HG03342 (cell line): ENCODE measurements around the gene NUP214.
"Not testable (repeated sequence)": the region's sequence is repeated elsewhere in the genome, so short reads cannot be mapped to it uniquely, and the experiment has no call there.

Source experiments
- ATAC-seq: cut with Tn5 transposase; IDR thresholded peaks from one replicate; pipeline ENCODE4 v1.9.1; 2021; ENCODE audit warnings: mild to moderate bottlenecking, moderate library complexity; ENCODE audit not compliant: unreplicated experiment

NUP214 gene

DNA sequence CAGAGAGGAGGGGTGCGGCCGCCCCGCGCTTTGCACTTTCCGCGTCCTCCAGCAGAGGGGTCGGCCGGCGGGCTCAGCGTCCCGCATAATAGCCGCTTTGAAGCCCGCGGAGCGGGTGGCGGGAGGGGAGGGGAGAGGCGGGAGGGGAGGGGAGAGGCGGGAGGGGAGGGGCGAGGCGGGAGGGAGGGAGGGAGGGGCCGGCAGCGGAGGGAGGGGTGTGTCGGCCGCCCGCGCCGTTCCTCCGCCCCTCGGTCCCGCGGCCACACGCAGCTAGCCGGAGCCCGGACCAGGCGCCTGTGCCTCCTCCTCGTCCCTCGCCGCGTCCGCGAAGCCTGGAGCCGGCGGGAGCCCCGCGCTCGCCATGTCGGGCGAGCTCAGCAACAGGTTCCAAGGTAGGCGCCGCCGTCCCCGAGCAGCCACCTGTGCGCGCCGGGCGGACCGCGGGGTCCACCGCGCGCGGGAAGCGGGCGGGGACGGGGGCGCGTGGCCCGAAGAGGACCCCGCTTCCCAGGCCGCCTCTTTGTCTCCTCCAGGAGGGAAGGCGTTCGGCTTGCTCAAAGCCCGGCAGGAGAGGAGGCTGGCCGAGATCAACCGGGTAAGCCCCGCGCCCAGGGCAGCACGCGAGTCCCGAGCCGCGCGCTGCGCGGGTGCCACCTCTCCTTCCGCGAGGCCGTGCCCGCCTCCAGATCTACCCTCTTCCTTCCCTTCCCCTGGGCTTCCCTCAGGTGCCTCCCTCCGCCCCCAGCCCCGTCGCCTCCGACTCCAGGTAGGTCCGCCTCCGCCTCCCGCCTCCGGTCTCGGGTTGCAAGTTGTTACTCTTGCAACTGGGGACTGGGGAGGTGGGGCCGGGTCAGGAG, 28.9 kb upstream of the NUP214 start, which contains the start of gene AIF1L:
Gene AIF1L, plus strand, starts transcription at position 263 of the 857 bp plus-strand sequence. Its CDS starts 99 bp downstream, at position 362.
- ATAC-seq = no peak

- no peak for ATAC-seq
Observed at GRCh38 chr9:131097126-131097947, 28.0 kb upstream of the NUP214 start.

- ATAC-seq = no peak
Observed at GRCh38 chr9:131097948-131098278, 27.5 kb upstream of the NUP214 start.

GRCh38 chr9:131098391-131099101, 26.8 kb upstream of the NUP214 start:
- no peak for ATAC-seq

DNA sequence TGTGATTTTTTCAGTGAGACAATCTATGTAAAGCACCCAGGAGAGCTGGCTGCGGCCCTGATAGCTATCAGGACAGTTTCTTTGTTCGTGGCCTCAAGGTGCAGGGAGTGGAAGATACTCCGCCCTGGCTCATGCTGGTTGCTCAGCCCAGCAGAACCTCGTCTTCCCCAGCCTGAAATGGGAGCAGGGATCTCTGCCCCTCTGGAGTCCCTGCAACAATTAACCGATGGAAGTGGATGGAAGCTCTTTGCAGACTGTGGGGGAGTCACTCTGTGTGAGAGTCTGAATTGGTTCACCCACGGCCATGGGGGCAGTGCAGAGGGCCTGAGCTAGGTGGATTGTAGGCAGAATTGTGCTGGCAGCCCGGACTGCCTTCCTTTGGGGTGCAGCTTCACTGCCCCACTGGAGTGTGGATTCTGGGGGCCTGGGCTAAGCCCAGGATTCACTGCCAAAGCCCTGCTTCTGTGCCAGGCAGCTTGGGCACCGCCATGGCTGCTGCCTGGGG, 26.2 kb upstream of the NUP214 start:
- no peak for ATAC-seq

DNA sequence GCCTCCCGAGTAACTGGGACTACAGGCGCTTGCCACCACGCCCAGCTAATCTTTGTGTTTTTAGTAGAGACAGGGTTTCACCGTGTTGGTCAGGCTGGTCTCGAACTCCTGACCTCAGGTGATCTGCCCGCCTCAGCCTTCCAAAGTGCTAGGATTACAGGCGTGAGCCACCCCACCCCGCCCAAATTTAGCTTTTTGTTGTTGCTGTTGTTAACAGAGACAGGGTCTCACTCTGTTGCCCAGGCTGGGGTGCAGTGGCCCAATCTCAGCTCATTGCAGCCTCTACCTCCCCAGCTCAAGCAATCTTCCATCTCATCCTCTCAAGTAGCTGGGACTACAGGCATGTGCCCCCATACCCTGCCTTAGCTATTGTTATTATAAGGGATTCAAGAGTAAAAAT, 25.5 kb upstream of the NUP214 start:
- not testable (repeated sequence) for ATAC-seq

DNA sequence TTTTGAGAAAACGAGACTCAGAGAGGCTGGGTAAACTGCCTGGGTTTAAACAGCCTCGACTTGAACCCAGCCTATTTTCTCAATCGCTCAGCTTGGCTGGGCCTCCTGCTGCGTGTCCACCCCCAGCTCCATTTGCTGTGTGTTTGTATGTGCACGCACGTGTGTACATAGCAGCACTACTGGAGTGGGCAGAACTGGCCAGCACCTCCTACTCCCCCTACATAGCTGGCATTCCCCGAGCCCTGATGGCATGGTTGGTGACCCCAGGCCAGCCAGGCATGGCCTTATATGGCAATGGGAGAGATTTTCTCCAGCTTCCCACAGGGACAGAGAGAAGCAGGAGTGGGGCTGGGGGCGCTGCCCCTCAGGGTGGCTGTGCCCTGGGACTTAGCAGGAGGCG, 24.9 kb upstream of the NUP214 start:
- ATAC-seq = no peak

DNA sequence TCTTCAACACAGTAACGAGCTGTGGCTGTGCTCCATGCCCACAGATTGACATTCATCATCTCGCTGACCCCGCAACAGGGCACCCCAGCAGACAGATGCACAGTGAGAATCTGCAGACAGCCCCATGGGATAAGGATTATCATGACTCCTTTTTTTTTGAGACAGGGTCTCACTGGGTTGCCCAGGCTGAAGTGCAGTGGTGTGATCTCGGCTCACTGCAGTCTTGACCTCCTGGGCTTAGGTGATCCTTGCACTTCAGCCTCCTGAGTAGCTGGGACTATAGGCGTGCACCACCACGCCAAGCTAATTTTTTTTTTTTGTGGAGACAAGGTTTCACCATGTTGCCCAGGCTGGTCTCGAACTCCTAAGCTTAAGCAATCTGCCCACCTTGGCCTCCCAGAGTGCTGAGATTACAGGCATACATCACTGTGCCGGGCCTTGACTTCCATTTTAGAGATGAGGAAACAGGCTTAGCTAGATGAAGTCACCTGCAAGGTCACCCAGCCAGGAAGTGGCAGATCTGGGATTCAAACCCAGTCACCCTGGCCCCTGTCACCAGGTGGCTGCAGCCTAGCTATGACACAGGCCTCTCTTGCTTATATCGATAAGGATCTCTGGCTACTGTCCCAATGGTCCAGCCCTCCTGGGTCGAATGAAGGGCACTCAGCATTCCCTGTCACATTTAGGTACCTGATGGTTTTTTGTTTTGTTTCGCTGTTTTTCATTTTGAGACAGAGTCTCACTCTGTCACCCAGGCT, 24.0 kb upstream of the NUP214 start:
- no peak for ATAC-seq

DNA sequence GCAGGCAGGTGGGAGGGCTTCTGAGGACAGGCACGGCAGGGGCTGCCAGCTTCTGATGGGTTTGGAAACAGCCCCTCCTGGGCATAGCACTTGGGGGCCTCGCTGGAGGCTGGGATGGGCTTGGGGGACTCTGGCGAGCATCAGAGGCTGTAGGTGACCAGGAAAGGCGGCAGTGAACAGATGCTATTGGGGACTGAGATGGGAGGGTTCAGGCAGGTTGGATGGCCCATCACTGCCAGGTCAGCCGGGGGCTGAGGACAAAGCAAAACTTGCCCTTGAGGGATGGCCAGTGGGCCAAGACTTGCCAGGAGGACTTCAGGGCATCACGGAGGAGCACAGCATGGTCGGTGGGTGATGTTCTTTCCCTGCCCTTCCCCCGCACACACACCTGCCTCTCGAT, 22.4 kb upstream of the NUP214 start:
- no peak for ATAC-seq

- no peak for ATAC-seq
Observed at GRCh38 chr9:131103535-131103934, 21.9 kb upstream of the NUP214 start.

DNA sequence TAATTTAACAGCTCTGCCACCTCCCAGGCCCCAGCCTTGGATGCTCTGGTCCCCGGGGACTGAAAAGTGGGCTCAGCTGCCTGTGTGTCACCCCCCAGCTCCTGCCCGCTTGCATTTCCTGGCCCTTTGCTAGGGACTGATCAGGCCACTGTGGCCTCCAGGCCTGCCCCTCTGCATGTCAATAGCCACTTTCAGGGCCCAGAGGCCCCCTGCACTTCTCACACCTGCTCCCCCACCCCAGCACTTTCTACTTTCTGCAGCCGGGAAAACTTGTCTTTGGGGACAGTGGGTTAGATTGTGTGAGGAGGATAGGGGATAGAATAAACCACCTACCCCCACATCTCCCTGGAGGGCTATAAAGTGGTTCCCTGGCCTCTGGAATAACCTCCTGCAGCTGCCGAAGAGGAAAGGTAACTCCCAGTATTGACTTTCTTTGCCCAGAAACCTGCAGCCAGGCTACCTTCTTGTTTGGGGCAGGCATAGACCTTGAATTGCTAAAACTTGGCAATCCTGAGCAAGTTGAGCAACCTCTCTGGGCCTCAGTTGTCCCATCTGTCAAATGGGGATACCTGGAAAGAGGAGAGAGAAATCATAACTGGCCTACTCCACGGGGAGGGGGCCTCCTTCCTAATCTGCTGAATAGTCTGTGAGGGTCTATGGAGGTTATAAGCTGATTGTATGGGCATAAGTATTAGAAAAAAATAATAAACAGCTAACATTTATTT, 21.2 kb upstream of the NUP214 start:
- no peak for ATAC-seq

GRCh38 chr9:131105952-131106351, 19.4 kb upstream of the NUP214 start:
- no peak for ATAC-seq

DNA sequence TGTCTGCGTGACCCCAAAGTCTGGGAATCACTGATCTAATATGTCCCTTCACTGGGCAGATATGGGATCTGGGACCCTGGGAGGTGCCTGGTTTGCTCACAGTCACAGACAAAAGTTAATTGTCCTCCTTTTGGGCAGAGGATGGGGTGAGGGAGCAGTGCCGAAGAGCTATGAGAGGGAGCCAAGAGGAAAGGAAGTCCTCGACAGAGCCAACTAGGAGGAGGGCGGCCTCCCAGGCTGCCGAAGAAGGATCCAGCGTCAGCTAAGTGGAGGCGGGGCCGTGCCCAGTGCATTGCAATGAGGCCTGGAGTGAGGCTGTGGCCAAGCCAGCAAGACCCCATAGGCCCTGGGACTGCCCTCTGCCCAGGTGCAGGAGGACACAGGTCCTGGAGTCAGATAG, 17.6 kb upstream of the NUP214 start:
- no peak for ATAC-seq

GRCh38 chr9:131111186-131111853, 14.1 kb upstream of the NUP214 start:
- no peak for ATAC-seq

- no peak for ATAC-seq
Observed at GRCh38 chr9:131111854-131112311, 13.5 kb upstream of the NUP214 start.

DNA sequence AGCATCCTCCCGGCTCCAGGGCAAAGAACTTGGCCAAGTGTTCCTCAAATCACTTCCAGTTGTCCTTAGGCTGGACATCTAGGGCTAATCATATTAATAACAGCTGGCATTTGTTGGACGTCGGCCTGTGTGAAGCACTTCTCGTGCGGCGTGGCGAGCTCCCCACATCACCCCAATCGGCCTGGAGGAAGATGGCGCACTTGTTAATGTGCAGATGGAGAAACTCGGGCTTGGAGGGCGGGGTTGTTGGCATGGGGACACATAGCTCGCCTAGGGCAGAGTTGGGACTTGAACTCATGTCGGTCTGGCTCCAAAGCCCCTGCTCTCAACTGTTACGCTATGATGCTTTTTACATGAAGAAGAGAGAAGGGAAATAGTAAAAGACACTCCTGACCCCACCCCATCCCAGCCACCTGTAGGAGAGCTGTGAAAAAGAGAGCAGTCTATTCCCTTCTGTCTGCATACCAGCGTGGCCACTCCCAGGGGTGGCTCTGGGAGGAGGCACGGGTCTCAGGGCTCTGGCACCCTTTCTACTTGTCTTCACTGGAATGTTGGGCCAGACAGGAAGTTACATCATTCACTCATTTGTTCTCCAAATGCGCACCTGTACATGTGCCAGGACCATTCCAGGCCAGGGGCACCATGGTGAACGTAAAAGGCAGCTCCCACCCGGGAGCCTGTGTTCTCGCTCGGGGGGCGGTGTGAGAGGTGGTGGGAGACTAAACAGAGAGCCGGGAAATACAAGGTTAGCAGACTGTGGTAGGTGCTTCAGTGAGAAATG, 12.8 kb upstream of the NUP214 start:
- ATAC-seq = no peak

DNA sequence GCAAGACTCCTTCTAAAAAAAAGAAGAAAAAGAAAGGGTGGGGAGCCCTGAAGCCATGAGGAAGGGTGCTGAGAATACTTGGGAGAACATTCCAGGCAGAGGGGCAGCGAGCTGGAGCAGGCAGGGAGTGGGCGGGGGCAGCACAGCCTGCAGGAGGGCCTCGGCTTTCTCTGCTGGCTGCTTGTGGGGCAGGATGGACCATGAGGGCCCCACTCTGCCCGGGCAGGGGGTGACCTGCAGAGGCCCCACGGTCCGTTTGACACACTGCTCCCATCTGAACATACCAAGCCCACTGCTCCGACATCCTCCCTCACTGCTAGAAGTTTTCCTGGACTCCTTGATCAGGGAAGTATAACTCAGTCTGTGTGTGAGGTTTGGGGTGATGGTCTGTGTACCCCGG, 11.7 kb upstream of the NUP214 start:
- no peak for ATAC-seq

DNA sequence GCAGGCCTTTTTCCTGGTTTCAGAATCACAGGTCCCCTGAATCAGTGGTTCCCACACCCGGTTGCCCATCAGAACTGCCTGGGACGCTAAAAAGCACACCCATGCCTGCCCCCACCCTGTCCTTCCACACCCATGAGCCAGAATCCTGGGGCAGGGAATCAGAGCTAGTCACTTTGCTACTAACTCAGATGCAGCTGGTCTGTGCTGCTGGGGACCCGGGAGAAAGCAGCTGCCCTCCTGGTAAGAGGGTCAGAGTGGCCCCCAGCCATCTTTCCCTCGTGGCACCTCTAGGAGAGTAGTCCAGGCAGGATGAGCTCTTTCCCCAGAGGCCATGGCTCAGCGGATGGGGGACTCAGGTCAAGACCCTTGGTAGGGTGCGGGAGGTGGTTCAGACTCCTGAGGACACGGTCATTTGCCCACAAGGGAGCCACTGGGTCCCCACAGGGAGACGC, 11.3 kb upstream of the NUP214 start:
- ATAC-seq = no peak
